GM15510 (cell line): ENCODE measurements around the gene IFT57.

Experiments used
- POLR2A ChIP-seq: IDR thresholded peaks from 3 replicates; pipeline ENCODE4 v1.6.1; 2011; ENCODE audit warnings: borderline replicate concordance; ENCODE audit not compliant: insufficient read length; ENCODE audit errors: extremely low read depth

Gene IFT57

DNA sequence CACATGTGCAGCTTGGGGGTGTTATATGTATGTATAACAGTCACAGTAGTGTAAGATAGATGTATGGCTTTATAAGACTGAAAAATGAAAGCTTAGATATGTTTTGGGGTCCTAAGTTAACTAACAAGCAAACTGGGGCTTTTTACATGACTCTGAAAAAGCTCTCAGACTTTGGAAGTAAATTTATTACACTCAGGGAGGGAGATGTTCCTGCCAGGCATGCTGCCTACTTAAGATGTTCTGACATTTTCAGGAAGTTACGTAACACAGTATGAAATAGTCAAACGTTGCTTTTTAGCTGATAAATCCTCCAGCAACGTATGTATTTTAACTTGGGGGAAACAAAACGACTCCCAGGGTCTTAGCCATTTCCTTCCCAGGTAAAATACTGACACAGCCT is 1.7 kb upstream of the IFT57 start:
- TF ChIP-seq POLR2A, result no peak

DNA sequence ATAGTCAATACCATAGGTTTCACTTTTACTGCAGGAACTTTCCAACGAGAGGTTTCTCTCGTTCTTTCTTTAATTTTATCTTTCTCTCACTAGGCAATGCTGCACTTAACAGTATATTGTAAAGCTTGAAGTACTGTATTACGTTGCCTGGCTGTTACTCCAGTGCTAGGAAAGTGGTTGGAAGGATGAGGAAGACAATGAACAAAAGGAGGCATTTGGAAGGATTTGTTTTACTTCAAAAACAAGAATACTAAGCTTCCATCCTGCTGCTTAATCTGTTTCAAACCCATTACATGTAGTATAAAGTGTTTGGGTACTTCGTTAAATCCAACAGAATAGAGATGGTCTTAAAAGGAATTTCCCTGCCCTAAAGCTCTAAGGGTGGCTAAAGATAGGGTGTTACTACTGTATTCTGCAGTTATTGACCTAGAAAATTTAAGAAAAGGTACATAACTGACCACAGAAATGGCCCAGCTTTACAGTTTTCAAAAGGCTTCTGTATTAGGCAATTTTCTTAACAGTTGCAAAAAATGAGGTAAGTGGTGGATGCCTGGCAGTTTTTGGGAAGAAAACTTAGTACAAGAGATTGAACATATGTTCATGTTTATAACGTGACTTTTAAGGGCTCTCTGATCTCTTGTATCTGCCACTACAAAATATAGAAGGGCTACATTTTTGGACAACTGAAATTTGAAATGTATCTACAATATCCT is 785 bp upstream of the IFT57 start:
- no peak for TF ChIP-seq POLR2A

DNA sequence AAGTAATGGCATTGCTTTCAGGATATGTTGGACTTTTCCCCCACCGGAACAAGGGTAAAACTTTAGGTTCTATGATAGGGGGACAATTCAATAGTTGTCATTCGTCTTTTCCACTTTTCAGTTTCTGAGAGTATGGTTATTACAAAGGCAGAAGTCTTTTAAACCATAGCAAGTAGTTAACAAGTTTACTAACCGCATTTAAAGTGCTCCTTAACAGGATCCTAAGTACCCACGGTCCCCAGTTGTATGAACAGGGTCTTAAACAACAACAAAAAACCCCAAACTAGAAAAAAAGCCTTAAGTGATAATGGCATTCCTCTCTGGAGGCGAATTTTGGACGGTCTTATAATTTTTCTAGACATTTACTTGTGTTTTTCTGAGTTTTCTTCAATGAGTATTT is 831 bp downstream of the IFT57 start:
- TF ChIP-seq POLR2A, result no peak

DNA sequence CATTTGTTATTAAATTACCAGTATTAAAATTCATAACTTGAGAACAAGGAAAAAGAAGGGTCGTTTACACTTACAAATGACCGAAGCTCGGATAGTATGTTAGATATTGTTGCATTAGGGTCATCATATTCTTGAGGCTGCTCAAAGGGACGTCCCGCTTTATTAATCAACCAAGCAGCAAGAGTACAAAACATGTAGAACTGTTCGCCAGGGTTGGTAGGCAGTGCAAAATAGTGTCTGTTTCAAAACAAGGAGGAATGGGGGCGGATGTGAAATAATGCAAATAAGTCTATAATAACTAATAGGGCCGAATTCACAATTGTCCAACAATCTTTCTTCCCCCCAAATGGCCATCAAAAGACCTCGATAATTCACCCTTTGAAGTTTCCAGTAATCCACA is 2.9 kb downstream of the IFT57 start:
- no peak for TF ChIP-seq POLR2A

DNA sequence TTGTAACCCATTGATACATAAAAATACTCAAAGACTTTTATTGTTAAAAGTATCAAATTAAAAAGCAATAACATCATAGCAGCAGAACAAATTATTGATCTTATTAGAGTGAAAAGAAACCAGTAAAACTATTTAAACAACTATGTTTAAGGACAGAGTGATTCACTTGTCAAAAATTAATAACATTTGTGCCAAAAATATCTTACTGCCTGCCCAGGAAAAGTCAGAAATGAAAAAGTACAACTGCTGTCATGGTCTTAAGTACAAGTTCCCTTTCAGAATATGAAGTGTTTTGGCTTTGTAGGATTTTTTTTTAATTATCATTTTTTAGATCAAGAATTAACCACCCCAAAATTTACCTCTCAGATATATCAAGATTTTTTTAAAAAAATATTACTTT is 3.4 kb downstream of the IFT57 start:
- no peak for TF ChIP-seq POLR2A

DNA sequence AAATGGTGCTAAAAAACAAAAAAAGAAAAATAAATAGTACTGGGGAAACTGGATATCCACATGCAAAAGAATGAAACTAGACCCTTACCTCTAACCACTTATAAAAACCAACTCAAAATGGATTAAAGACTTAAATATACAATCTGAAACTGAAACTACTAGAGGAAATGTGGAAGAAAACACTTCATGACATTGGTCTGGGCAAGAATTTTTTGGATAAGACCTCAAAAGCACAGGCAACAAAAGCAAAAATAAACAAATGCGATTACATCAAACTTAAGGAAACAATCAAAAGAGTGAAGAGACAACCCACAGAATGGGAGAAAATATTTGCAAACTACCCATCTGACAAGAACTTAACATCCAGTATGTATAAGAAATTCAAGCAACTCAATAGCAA is 6.4 kb downstream of the IFT57 start:
- TF ChIP-seq POLR2A, result no peak

DNA sequence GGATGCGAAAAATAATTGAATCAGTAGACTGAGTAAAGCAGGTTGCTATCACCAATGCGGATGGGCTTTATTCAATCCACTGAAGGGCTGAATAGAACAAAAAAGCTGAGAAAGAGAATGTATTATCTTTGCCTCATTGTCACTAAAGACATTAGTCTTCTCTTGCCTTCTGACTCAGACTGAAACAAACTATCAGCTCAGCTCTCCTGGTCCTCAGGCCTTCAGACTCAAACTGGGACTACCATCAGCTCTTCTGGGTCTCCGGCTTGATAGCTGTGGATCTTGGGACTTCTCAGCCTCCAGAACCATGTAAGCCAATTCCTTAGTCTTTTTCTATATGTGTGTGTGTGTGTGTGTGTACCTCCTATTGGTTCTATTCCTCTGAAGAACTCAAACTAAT is 12.6 kb downstream of the IFT57 start:
- no peak for TF ChIP-seq POLR2A

DNA sequence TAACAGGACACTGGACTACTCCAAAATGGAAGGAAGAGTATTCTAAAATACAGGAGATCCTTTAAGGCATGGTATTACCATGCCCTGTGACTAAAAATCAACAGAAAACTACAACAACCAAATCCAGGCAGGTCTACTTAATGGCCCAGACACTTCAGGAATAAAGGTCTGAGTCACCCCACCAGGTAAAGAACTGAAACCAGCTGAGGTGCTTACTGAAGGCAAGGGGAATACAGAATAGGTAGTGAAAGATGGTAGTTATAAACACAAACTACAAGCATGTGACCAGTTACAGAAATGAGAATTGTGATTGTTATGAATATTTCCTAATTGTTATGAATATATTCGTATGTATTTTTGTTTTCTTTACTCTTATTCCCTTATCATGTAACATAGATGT is 13.4 kb downstream of the IFT57 start:
- TF ChIP-seq POLR2A, result no peak

DNA sequence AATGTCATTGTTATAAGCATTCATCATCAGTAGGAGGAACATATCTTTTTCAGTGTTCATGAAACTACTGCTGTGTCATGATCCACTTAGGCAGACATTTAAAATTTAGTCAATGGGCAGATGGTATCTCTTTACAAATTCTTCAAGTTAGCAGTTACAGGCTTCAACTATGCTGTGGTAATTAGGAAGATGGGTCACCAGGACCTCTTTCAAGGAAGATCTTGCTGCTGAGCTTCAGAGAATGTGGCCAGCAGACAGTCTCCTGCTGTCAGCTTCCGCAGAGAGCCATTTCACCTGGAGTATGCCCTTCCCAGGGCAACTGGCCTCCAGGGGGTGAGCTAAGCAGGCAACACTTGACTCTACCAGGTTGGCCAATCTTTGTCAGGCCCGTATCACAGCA is 19.4 kb downstream of the IFT57 start:
- TF ChIP-seq POLR2A, result no peak

DNA sequence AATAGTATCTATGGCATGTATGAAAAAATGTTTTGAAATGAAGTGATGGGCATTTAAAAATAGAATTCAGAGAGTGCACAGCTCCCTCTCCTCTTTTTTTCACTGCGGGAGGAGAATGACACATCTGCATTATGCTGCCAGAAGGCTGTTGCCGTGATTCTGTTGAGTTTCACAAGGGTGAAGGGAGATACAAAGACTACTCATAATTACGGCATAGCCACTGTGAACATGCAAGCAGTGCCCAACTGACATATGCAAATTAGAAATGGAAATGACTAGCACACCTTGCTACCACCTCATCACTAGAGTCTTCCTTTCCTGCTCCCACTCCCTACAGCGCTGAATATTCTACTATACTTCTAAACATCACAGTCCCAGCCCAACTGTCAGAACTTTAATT is 20.1 kb downstream of the IFT57 start:
- no peak for TF ChIP-seq POLR2A

DNA sequence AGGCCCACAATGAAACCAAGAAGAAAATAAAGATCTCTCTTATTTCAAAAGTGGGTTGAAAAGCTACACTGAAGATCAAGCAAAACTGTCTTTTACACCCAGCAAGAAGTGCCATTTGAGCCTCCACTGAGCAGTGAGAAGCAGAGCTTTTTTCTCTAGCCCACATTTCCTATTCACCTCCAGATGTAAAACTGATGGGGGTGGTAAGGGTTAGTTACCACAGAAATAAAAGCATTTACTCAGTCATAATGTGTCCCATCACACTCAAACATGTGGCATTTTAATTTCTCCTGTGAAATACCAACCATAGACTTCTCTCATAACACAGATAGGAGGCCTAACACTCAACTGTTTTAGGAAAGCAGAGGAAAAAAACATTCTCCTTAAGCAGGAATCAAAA is 21.0 kb downstream of the IFT57 start:
- no peak for TF ChIP-seq POLR2A

DNA sequence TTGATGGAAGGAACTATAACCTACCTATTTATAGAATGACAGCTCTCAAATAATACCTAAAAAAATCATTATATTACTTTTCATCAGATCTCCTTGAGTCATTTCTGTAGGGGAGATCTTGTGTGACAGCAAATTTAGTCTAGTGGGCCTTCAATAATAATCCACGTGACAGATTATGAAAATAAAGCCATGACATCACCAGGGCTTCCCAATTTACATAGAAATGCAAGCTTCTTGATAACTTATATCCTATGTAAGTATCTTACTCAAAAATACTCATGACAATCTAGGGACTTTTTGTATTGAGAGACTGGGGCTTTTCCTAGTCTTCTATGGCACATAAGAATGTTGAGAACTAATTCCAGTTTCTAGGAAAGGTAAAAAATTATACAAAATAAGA is 21.6 kb downstream of the IFT57 start:
- no peak for TF ChIP-seq POLR2A

DNA sequence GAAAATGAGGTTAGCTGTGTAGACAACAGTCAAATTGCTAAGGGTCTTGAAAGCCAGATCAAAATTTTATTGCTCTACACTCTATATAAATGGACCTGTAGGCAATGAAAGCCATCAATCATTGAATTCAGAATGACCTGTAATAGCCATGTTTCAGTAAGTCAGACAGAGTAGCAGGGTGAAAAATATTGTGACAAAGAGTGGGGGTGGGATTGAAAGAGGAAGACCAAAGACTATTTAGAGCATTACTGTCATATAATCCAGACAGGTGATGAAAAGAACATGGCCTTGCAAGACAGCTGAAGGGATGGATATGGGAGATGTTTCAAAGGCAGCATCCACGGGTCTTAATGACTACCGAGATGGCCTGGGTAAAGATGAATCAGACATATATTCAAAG is 22.2 kb downstream of the IFT57 start:
- no peak for TF ChIP-seq POLR2A

DNA sequence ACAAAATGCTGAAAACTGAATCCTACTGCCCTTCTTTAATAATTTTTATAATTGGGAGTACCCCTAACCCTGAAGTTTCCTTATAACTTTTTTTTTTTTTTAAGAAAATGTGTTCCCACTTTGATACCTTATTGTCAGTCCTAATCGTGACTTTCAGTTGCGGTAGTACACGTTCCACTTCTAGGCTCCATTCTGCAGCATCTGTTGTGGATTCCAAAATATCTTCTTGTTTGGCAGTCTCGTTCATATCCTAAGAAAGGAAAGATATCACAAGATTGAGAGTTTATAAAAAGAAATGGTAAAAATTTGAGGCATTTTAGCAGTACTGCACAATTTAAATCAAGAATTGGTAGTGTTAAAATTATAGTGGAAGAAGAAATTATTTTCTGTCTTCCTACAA is 30.8 kb downstream of the IFT57 start:
- TF ChIP-seq POLR2A, result no peak

DNA sequence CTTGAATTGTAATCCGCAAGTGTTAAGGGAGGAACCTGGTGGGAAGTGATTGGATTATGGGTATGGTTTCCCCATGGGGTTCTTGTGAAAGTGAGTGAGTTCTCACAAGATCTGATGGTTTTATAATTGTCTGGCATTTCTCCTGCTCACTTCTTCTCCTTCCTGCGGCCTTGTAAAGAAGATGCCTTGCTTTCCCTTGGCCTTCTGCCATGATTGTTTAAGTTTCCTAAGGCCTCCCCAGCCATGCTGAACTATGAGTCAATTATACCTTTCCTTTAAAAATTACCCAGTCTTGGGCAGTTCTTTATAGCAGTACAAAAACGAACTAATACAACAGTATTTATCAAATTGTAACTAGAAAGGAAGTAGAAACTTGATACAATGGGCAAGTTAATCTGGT is 31.9 kb downstream of the IFT57 start:
- TF ChIP-seq POLR2A, result no peak

DNA sequence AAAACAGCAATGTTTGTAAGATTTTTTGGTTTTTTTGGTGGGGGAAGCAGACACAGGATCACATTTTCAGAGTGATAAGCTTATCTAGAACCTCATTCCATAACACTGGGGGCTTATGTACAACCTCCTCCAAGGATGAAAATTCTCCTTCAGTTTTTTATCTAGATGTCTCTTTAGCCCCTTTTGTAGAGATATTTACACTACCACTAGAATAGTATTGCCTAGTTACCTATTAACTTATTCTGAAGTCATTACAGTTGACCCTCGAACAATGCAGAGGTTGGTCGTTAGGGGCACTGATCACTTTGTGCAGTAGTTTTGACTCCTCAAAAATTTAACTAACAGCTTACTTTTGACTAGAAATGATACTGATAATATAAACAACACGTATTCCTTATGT is 32.8 kb downstream of the IFT57 start:
- TF ChIP-seq POLR2A, result no peak

DNA sequence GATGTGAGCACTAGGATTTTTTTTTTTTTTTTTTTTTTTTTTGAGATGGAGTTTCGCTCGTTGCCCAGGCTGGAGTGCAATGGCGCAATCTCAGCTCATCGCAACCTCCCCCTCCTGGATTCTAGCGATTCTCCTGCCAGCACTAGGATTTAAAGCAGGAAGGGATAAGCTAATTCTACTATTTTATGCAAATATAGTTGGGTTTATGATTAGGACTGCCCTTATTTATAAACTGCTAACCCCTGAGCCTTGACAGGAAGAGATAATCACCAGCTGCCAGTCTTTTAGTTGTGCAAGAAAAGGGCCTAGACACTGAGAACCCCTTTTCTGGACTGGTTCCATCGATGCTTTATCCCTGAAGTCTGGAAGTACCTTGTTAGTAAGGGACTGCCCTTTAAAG is 36.7 kb downstream of the IFT57 start:
- TF ChIP-seq POLR2A, result no peak
